Upper lobe of right lung (tissue), 1 donor: Measurements from ENCODE around the gene PRKG1. TPM values are rescaled to one million over a fixed set of nuclear protein-coding genes. Genes with fewer than 3 reads are reported as not detected.

Source experiments
- ATAC-seq: fragments of 200-7000 bp; cut with Tn5 transposase; one replicate; pipeline ENCODE4 v1.9.1; 2020; ENCODE audit warnings: mild to moderate bottlenecking, moderate library complexity
- DNase-seq: peaks from one replicate; pipeline ENCODE4 v3.0.0-alpha.2; 2020
- H3K27ac ChIP-seq: fragments of 200-600 bp; one replicate; pipeline ENCODE4 v1.8.0; 2022
- H3K27me3 ChIP-seq: fragments of 200-600 bp; one replicate; pipeline ENCODE4 v1.8.0; 2022; ENCODE audit warnings: mild to moderate bottlenecking
- H3K36me3 ChIP-seq: fragments of 200-600 bp; one replicate; pipeline ENCODE4 v1.8.0; 2022
- H3K4me1 ChIP-seq: fragments of 200-600 bp; one replicate; pipeline ENCODE4 v1.8.0; 2022
- H3K4me3 ChIP-seq: fragments of 200-600 bp; one replicate; pipeline ENCODE4 v1.8.0; 2022; ENCODE audit warnings: mild to moderate bottlenecking
- H3K9me3 ChIP-seq: fragments of 200-600 bp; one replicate; pipeline ENCODE4 v1.8.0; 2022
- intact Hi-C: fragments of 100-400 bp; cut with DNase I; formaldehyde crosslinking; loops from one replicate; pipeline ENCODE4 v1.11.0; 2022
- total RNA-seq: library from RNA; stranded (reverse); fragmentation: NEBNext Ultra II Directional; extraction: Animal tissue kit (Norgen Biotek cat#: 25700); gene quantifications from one replicate; pipeline ENCODE4 v1.2.1, GENCODE V29; 2021
- TF ChIP-seq, protein P1 (sequence below): fragments of 200-600 bp; IDR thresholded peaks from one replicate; pipeline ENCODE4 v1.8.0; 2022; ENCODE audit warnings: antibody characterized with exemption
- donor health status: DM: no; HTN: yes; CAD: no; lungs with severe emphysema.

Gene PRKG1
- total RNA-seq, 1 donor from 2014 or later: 30.0 TPM

DNA sequence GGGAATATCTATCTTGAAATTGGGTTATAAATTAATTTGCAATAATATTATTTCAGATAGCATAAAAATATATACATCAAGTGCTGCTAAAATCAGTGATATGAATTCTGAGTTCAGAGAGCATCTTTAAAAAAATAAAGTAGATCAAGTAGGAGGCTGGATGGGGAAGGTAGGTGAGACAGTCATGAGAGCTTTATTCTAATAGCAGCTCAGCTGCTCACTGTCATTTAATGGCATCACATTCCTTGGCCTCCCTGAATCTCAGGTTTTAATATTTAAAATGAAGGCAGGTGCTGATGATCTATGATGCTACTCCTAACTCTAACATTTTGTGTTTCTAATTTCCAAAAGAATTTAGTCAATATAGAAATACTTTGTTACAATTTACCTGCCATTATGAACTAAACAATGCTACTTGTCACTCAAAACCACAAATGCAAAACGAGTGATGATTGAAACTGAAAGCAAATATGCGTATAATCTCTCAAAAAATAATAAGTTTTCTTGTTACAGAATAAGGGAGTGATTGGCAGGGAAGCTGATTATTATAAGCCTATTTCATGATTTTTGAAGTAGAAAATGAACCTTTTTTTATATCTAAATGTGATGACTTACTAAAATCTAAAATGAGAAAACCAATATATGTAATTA lies 772.7 kb downstream of the PRKG1 start:
- DNase-seq: no peak
- no peaks in the 10 kb centered on the region for H3K4me1 ChIP-seq
- no peak overlapping the region for H3K27ac ChIP-seq
- H3K9me3 ChIP-seq: no peaks in the 10 kb centered on the region
- TF ChIP-seq, protein P1, sequence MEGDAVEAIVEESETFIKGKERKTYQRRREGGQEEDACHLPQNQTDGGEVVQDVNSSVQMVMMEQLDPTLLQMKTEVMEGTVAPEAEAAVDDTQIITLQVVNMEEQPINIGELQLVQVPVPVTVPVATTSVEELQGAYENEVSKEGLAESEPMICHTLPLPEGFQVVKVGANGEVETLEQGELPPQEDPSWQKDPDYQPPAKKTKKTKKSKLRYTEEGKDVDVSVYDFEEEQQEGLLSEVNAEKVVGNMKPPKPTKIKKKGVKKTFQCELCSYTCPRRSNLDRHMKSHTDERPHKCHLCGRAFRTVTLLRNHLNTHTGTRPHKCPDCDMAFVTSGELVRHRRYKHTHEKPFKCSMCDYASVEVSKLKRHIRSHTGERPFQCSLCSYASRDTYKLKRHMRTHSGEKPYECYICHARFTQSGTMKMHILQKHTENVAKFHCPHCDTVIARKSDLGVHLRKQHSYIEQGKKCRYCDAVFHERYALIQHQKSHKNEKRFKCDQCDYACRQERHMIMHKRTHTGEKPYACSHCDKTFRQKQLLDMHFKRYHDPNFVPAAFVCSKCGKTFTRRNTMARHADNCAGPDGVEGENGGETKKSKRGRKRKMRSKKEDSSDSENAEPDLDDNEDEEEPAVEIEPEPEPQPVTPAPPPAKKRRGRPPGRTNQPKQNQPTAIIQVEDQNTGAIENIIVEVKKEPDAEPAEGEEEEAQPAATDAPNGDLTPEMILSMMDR: no peak
- no peak for ATAC-seq
- H3K36me3 ChIP-seq: no peaks in the 10 kb centered on the region
- no peak overlapping the region for H3K4me3 ChIP-seq
- no peaks in the 10 kb centered on the region for H3K27me3 ChIP-seq
- intact Hi-C loops: no loop called here

DNA sequence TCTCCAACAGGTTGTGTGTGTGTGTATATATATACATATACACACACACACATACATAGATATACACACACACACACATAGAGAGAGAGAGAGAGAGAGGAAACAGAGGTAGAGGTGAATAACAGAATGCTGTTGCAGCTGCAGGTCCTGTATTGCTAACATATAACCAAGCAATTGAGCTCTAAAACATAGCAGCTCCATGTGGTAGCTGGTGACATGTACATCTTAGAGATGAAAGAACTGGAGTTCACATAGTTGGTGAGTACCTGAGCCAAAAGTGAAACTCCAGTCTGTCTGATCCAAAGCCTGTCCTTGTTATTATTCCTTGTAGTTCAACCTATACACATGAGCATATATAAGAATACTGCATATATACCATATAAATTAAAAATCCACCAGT lies 778.0 kb downstream of the PRKG1 start:
- H3K27ac ChIP-seq: no peak overlapping the region
- no peak for ATAC-seq
- H3K4me1 ChIP-seq: no peaks in the 10 kb centered on the region
- no peak for DNase-seq
- intact Hi-C loops: no loop called here
- H3K9me3 ChIP-seq: no peaks in the 10 kb centered on the region
- TF ChIP-seq, protein P1: no peak
- H3K4me3 ChIP-seq: no peak overlapping the region
- H3K36me3 ChIP-seq: no peaks in the 10 kb centered on the region
- no peaks in the 10 kb centered on the region for H3K27me3 ChIP-seq

DNA sequence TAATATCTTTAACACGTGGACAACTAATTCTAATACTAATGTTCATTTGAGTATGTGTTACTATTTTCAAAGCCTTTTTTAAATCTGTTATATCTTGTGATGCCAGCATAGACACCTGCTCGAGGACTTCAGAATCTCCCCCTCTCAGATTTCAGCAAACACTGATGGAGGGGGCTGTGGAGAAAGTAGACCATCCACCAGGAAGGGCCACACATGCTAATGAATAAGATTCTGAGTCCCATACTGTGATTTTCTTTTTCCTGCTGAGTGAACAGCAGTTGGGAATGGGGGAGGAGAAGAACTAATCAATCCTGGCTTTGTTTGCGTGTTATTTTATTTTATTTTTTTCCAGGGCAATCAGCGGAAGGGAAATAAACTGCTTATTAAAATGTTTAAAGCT lies 783.0 kb downstream of the PRKG1 start:
- no peak overlapping the region for H3K4me3 ChIP-seq
- TF ChIP-seq, protein P1: no peak
- H3K27ac ChIP-seq: no peak overlapping the region
- intact Hi-C loops: no loop called here
- H3K4me1 ChIP-seq: peaks cover 11% of the 10 kb centered on the region
- no peaks in the 10 kb centered on the region for H3K27me3 ChIP-seq
- ATAC-seq (no peak), DNase-seq (no peak)
- no peaks in the 10 kb centered on the region for H3K9me3 ChIP-seq
- no peaks in the 10 kb centered on the region for H3K36me3 ChIP-seq

DNA sequence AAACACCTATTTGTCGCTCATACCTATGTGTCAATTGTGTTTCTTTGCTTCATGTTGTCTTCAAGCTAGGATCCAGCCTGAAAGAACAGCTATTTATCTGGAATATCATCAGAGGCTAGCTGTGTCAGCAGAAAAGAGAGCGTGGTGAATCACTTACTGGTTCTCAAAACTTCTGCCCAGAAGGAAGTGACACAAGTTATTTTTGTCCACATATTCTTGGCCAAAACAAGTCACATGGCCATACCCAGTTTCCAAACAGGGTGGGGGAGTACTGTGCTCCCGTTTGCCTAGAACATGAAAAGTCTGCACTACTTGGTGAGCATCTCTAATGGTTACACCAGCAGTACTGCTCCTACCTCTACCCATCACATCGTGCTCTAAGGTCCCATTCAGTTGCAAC lies 786.0 kb downstream of the PRKG1 start:
- no peak overlapping the region for H3K27ac ChIP-seq

DNA sequence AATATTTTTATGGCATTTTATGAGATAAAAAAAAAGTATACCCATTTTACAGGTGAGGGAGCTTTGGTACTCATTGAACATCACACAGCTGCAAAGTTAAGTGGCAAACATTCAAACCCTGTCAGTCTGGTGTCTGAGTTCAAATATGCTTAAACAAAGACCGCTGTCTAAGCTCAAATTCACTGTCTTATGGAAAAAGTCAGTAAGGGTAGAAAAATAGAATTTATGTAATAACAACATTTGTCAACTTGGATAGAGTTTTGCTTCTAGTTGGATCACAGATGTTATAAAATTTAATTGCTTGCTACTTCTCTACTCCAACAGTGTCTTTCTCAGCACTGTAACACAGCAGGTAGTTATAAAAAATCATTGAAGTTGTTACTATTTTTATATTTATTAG lies 786.8 kb downstream of the PRKG1 start:
- Histone ChIP-seq H3K4me1 (peaks cover 11% of the 10 kb centered on the region), H3K4me3 (no peak overlapping the region), H3K27ac (no peak overlapping the region), H3K9me3 (no peaks in the 10 kb centered on the region), H3K36me3 (no peaks in the 10 kb centered on the region), H3K27me3 (no peaks in the 10 kb centered on the region)
- intact Hi-C loops: no loop called here
- DNase-seq: no peak
- TF ChIP-seq, protein P1: no peak
- ATAC-seq: no peak

More for the DNA sequence above, 786.0 kb downstream of the PRKG1 start:
- no peak overlapping the region for H3K4me3 ChIP-seq
- no peaks in the 10 kb centered on the region for H3K36me3 ChIP-seq
- ATAC-seq (peak; percentile 29), DNase-seq (no peak)
- TF ChIP-seq, protein P1: no peak
- no peaks in the 10 kb centered on the region for H3K27me3 ChIP-seq
- H3K4me1 ChIP-seq: peaks cover 11% of the 10 kb centered on the region
- H3K9me3 ChIP-seq: no peaks in the 10 kb centered on the region
- intact Hi-C loops: no loop called here

DNA sequence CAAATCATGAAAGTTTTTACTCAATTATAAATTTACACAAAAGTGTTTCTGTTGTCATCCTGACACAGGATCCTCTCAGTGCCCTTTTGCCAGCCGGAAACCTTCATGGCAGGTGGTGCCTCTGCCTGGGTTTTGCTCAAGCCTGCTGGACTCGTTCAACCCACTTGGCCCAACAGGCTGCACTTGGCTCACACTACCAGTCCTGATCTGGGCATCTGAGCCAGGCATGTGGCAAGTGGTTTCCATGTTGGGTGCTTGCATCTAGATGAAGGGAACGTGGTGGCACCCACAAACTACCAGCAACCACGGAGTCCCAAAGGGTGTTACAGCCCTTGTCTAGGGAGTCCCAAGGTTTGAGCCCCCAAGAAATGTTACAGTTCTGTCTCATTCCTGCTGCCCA lies 787.4 kb downstream of the PRKG1 start:
- no peak overlapping the region for H3K27ac ChIP-seq
- no peak overlapping the region for H3K4me3 ChIP-seq
- ATAC-seq (no peak), DNase-seq (no peak)
- H3K9me3 ChIP-seq: no peaks in the 10 kb centered on the region
- TF ChIP-seq, protein P1: no peak
- peaks cover 11% of the 10 kb centered on the region for H3K4me1 ChIP-seq
- no peaks in the 10 kb centered on the region for H3K36me3 ChIP-seq
- H3K27me3 ChIP-seq: no peaks in the 10 kb centered on the region
- intact Hi-C loops: no loop called here
